Measurements from ENCODE around the gene SDE2.
"Not testable (repeated sequence)": the region's sequence is repeated elsewhere in the genome, so short reads cannot be mapped to it uniquely, and the experiment has no call there.

Gene SDE2

GRCh38 chr1:225940385-225941151 is 58.6 kb downstream of the SDE2 start:
- no peak for DNase-seq

GRCh38 chr1:225939939-225940310 is 59.2 kb downstream of the SDE2 start:
- DNase-seq: not testable (repeated sequence)

- DNase-seq: not testable (repeated sequence)
Observed at GRCh38 chr1:225939097-225939938, 59.8 kb downstream of the SDE2 start.

- DNase-seq: no peak
Observed at GRCh38 chr1:225937048-225937968, 61.8 kb downstream of the SDE2 start.

GRCh38 chr1:225936523-225936922 is 62.6 kb downstream of the SDE2 start:
- no peak for DNase-seq

GRCh38 chr1:225936086-225936485 is 63.1 kb downstream of the SDE2 start:
- not testable (repeated sequence) for DNase-seq

GRCh38 chr1:225934711-225935110 is 64.4 kb downstream of the SDE2 start:
- DNase-seq: no peak

GRCh38 chr1:225933072-225933471 is 66.1 kb downstream of the SDE2 start:
- no peak for DNase-seq

Measured in NCI-H345 (cell line).